ENCODE results near the gene EFHD2. TPM values are rescaled to one million over a fixed set of nuclear protein-coding genes. Genes with fewer than 3 reads are reported as not detected.

Gene EFHD2
- total and polyA plus RNA-seq, 3 donors from 2014 or later = 146 to 384 (median 308) TPM

DNA sequence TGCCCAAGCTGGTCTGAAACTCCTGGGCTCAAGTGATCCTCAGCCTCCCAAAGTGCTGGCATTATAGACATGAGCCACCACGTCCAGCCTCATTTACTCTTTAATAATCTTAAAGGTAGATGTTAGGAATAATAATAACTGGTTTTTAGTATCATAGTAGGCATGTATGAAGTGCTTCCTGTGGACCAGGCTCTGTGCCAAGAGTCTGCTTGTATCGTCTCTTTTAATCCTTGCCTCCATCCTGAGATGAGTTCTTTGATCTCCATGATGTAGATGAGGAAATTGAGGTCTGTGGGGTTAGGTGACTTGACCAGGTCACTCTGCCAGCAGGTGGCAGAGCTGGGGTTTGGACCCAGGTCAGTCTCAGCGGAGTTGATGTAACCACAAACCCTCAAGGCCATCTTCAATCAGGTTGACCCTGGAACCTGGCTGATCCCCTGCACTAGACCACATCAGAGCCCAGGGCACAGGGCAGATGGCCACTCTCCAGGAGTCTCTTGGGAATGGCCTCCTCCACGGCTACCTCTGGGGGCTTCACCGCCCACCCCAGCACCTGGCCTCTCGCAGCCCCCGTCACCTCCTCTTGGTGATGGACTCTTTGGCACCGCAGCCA, 11.3 kb downstream of the EFHD2 start:
- DNase-seq = no peak
- 73 to 75% methylated on average over 7 to 8 of the region's 8 CpGs for WGBS, 2 donors
- TF ChIP-seq CTCF (IDR thresholded peaks at IDR 0.05) = no peak
- no peak for TF ChIP-seq POLR2A (IDR thresholded peaks at IDR 0.05)
- peak overlapping the region; percentile 21 to 35 for H3K27ac ChIP-seq
- no peaks in the 10 kb centered on the region for H3K9me3 ChIP-seq
- no peaks in the 10 kb centered on the region for H3K27me3 ChIP-seq
- intact Hi-C loops (cut with DNase I; ENCODE audit: low total_unique reads) = no loop called here
- no peaks in the 10 kb centered on the region for H3K36me3 ChIP-seq (ENCODE audit: low read depth, missing control alignments)
- peaks cover 62% of the 10 kb centered on the region for H3K4me1 ChIP-seq
- no peak overlapping the region for H3K4me3 ChIP-seq

DNA sequence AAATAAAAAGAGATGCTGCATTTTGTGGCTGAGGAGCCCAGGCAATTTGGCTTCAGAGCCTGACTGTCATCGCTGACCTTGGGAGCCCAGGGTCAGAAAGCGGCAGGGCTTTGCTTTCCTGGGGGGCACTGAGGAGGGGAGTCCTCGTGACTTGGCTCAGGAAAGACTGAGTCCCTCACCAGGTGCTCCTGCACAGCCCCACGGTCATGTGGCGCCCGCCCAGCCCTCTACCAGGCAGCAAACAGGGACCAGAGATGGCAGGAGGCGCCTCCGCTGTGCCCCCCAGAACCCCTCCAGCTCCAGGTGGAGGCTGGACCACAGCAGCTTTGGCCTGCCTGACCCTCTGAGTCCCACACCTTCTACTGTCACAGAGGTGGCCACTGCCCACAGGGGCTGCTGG, 13.2 kb downstream of the EFHD2 start:
- H3K4me1 ChIP-seq = peaks cover 62% of the 10 kb centered on the region
- no peak for DNase-seq
- WGBS, 2 donors = 86 to 91% methylated on average over 6 to 8 of the region's 8 CpGs
- no peaks in the 10 kb centered on the region for H3K27me3 ChIP-seq
- H3K4me3 ChIP-seq = no peak overlapping the region
- no peaks in the 10 kb centered on the region for H3K36me3 ChIP-seq (ENCODE audit: low read depth, missing control alignments)
- no peaks in the 10 kb centered on the region for H3K9me3 ChIP-seq
- peak overlapping the region; percentile 19 to 55 for H3K27ac ChIP-seq
- intact Hi-C loops (cut with DNase I; ENCODE audit: low total_unique reads) = no loop called here
- TF ChIP-seq POLR2A (IDR thresholded peaks at IDR 0.05) (no peak), CTCF (IDR thresholded peaks at IDR 0.05) (no peak)

DNA sequence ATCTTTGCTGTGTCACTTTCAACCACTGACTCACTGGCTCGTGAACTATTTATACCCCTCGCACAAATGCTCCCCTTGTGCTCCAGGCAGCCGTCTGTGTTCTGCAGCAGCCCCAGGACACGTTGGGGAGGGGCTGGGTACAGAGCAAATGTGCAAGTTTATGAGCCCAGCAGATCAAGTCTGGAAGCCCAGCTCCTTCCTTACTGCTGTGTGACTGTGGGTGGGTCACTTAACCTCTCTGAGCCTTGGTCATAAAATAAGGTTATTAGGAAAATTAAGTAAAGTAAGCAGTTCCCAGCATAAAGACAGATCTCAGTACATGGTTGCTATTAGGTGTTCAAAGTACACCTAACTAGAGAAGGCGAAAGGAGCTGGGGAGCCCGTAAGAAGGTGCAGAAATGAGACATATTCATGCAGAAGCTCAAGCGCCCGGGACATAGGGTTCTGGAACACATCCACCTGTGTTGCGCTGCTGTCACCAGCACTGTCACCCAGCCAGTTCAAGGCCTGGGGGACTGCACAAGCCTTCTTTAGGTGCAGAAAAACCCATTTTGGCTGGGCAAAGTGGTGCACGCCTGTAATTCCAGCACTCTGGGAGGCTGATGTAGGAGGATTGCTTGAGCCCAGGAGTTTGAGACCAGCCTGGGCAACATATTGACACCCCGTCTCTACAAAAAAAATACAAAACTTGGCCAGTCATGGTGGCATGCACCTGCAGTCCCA, 13.8 kb downstream of the EFHD2 start:
- peaks cover 63% of the 10 kb centered on the region for H3K4me1 ChIP-seq
- H3K27ac ChIP-seq = peak overlapping the region; percentile 19 to 55
- H3K36me3 ChIP-seq (ENCODE audit: low read depth, missing control alignments) = no peaks in the 10 kb centered on the region
- H3K4me3 ChIP-seq = no peak overlapping the region
- H3K9me3 ChIP-seq = no peaks in the 10 kb centered on the region
- WGBS, 2 donors = 70 to 78% methylated on average over 11 of the region's 11 CpGs
- intact Hi-C loops (cut with DNase I; ENCODE audit: low total_unique reads) = no loop called here
- TF ChIP-seq POLR2A (IDR thresholded peaks at IDR 0.05) = no peak
- no peak for TF ChIP-seq CTCF (IDR thresholded peaks at IDR 0.05)
- H3K27me3 ChIP-seq = no peaks in the 10 kb centered on the region
- no peak for DNase-seq

GRCh38 chr1:15424146-15424667, 14.5 kb downstream of the EFHD2 start:
- Histone ChIP-seq H3K9me3 (no peaks in the 10 kb centered on the region), H3K4me1 (peaks cover 57% of the 10 kb centered on the region), H3K4me3 (no peak overlapping the region), H3K27me3 (no peaks in the 10 kb centered on the region), H3K36me3 (ENCODE audit: low read depth, missing control alignments) (no peaks in the 10 kb centered on the region), H3K27ac (peak overlapping the region in 1 of 2 donors; percentile 47)
- intact Hi-C loops (cut with DNase I; ENCODE audit: low total_unique reads) = no loop called here
- WGBS, 2 donors = 68 to 76% methylated on average over 13 of the region's 13 CpGs
- DNase-seq = peak; percentile 73
- no peak for TF ChIP-seq POLR2A (IDR thresholded peaks at IDR 0.05)
- no peak for TF ChIP-seq CTCF (IDR thresholded peaks at IDR 0.05)
